ENCODE measurements around the gene MAML3.
A peak's percentile ranks its signal among the peaks of the same experiment; 100 is the strongest.

Gene MAML3

DNA sequence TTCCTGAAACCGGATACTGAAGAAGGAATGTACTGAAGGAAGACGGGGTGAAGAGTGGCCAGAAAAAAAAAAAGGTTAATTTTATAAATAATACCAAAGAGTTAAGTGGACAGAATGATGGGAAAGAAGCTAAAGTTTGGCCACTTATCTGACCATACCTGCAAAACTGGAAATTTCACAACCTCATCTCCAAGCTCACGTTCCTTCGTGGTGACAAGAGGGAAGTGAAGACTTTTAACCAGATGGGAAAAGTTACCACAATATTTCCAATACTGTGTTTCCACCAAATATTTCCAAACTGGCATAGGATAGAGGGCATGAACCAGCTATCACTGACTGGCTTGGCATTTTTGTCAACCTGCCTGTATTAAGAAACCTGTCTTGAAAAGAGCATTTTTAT lies 56.4 kb downstream of the MAML3 start:
- DNase-seq: no peak

DNA sequence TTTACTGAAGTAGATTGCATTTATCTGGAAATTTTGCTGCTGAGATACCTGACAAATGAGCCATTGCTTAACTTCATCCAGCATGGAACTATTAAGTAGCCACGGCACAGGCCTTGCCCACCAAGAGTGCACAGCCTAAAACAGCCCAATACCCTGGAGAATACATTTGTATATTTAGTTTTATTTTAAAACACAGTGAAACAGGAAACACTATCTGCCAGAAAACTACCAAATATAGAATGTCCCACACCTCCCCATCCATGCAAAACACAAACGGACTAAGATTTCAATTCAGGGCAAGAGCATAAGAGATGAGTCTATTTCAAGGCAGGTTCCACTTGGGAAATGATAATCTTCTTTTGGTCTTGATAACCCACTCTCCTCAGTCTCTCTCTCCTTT lies 57.1 kb downstream of the MAML3 start:
- no peak for DNase-seq

DNA sequence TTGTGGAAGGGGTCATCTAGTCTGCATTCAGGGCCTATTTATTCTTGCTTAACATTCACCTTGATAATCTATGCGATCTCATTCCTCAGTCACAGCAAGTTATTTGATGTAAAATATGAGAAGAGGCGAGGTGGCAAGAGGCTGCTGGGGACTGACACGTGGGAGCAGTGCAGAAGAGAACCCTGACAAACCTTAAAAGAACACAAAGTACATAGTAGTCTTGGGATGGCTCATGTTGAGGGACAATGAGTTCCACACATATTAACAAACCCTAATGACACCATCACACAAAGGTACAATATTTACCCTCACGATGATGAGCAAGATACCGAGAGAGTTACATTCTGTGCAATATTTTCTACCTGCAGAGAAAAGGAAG lies 57.5 kb downstream of the MAML3 start:
- no peak for DNase-seq

DNA sequence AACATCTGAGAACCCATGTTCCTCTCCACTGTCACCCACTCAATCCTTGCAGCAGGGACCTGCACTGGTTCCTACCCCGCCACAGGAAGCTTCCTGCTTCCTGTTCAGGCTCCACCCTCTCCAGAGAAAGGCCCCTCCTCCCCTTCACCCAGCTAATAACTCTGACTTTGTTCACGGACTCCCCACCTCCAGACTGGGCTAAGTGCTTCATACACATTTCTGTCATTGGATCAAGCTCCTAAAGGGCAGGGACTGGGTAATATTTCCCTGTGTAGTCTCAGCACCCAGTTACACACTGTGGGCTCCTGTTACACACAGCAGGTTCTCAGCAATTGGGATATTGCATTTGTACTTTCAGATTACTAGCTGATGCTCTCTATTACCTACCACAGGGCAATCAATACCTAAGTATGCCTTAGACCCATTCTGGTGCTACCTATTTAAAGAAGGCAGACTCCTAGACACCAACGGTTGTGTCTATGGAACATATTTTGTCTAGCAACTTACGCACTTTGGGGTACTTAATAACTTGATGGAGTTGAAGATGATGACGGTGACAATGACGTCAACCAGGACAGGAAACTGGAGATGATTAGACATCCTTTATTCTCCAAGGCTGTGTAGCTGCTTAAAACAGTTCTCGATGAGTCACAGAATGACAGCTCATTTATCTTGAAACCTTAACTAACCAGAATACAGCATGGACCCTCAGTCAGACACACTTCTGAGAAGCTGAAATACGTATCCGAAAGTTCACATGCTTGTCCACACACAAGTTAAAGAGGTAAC lies 58.1 kb downstream of the MAML3 start:
- peak; percentile 67 for DNase-seq

DNA sequence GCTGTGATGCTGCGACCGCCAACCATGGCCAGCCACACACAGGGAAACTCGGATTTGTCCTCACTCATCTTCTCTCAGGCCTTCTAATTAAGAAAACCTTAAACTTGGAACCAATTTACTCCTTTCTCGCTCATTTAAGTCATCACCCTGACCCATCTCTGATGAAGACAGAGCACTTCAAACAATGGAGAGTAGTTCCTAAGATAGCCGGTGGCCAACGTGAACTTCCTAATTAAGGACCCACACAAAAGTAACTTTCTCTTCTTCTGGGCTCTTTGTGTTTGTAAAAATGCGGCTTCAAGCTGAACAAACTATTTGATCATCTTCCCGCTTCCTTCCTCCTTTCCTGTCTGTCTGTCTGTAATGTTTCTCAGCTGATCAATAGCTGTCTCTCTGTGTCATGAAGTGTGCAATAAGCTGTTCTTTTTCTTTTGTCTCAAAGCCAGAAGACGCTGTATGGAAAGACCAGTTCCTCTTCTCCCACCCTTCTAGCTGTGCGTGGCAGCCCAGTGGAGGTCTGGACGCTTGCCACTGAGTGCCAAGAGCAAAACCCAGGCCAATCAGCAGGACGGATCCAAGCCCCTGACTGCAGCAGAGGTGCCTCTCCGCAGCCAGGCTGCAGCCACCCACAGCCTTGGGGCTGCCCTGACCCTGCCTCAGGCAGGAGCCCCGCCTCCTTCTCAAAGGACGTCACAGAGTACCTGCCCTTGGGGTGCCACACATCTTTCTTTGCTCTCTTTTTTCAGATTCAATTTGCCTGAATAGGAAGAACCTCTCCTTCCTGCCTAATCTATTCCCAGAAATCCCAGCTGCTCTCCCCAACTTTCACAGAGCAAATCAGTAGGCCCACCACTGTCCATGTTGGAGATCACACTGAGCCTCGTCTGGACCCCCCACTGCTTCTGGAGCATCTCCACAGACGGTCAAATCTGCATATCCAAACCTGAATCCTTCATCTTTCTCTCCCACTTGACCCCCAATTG lies 59.3 kb downstream of the MAML3 start:
- peak; percentile 58 for DNase-seq

DNA sequence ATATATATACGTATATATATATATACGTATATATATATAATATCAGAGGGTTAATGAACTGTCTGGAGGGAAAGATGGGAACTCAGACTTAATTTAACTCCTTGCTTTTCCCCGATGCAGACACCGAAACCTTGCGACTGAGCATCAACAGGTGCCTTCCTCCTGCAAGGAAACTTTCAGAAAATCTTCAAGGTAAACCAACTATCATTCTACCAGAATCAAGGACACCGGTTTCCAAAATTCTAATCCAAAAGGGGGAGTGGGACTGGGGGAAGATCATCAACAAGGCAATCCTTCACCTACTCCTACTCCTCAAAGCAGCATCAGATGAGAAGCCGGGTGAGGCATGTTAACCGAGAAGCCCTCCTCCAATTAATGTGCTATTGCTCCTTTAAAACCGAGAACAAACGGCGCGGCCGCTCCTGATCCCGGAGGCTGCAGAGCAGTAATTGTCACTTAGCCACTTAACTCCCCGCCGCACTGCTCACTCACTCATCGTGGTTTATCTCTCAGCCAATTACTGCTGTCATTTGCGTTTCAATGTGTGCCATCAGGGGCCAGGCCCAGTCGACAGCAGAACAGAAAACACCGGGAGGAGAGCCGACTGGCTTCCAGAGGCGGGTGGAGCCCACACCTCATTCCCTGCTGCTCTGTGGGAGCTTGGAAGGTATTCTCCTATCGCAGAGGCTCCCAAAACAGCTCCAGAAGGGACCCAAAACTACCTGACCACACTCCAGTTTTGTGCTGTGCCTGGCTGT lies 61.7 kb downstream of the MAML3 start:
- DNase-seq: no peak

DNA sequence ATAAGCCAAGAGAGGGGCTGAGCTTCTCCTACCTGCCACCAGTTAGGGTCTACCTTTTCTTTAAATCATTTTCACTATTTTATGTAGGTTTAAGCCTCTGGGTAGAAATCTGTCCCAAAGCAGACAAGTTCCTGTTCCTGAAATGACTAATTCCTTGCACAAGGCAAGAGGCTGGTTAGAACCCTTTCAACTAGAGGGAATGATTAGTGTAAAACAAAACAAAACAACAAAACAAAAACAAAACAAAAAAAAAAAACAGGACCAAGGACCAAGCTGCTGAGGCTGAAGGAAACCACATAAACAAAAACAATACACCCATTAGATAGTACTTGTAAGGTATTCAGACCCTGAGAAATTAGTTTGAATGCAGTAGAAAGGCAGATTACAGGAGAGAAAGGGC lies 62.7 kb downstream of the MAML3 start:
- no peak for DNase-seq

DNA sequence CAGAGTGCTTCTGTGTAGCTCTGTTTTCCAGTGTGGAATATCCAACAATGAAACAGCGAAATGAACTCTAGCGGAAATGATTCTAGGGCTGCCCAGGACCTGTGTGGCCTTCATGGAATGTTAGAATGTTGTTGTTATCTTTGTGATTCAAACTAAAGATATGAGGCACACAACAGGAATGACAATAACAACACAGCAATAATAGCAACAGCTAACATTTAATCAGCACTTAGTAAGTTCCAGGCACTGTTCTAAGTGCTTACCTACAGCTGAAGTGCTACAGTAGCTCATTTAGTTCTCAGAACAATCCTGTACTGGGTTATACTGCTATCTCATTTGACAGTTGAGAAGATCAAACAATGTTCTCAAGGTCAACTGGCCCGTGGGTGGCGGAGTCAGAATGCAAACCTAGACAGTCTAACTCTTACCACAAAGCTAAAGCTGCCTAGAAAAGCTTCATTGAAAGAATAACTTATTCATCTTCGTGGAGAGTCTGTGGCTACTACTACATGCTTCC lies 63.7 kb downstream of the MAML3 start:
- DNase-seq: no peak

DNA sequence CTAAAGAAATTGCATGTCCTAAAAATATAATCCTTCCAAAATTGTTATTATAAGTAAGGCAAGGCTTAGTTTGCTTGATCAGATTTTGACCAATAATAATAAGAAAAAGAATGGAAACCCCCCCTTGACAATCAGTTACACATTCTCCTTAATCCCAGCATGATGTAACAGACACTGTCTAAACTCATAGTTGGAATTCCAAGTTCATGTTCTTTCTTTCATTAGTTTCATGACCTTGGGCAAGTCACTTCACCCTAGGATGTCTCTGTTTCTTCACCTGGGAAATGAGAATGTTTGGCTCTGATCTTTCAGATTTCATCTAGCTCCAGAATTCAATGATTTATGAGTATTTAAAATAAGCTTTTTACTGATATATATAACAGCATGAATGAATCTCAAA lies 64.8 kb downstream of the MAML3 start:
- DNase-seq: no peak

DNA sequence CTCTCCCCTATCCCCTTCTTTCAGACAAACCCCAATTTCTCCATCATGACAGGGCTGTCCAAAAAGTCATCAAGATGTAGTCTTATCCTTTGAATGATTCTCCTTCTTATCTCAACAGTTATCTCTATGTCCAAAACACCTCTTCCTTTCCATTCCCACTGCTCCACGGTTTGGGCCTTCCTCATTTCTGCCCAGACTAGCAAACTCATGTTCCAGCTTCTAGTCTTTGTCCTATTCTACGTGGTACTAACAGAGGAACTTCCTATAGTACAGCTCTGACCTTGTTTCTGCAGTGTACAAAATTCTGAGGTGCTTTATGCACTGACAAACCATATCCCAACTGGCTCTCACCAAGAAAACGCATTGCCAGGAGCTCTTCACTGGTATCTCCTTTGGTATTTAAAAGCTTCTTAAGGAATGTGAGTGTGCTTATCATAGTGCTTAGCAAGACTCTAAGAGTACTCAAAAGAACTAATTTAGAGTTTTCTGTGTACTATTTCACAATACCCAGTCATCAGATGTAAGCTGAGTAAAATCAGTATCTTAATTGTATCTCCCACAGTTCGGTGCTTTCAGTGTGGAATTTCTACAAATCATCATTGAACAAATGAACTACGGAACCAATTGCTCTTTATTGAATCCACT lies 65.5 kb downstream of the MAML3 start:
- no peak for DNase-seq

DNA sequence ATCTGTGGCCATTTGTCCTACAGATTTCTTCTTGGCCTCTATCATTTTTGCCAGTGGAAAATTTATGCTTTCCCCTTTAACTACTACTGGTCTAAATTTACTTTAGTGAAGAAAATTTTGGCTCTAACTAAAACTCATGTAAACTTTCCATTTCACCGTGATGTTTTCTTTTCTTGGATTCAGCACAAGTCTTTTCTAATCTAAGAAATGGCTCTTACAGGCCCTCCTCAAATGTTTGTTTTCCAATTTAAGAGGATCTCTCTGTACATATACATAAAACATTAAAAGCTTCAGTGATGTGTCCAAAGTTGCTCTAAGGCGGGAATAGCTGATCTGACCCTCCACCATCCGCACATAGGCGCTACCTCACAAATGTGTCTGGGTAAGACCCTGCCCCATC lies 68.1 kb downstream of the MAML3 start:
- no peak for DNase-seq

DNA sequence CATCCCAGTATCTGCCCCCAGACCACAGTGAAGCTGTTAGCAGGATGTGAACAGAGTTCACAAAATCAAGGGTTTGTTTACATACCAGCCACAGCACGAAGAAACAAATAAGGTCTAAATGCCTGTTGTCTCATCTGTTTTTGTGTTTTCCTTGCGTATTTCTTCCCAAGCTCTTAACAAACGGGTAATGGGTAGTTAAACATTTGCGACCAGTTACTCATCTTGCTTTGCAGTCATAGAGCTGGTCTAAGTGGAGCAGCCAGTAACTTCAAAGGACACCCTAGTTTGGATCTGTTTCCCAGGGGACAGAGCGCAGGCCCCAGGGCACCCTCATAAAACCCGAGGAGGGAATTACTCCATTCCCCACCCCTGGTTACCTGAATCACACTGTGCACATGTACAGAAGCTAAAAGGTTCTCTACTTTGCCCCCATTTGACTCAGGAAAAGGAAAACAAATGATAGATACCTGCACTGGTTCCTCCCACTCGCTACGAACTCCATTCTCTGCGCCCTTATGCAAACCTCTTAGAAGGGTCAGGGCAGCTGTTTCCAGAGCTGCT lies 68.8 kb downstream of the MAML3 start:
- no peak for DNase-seq

DNA sequence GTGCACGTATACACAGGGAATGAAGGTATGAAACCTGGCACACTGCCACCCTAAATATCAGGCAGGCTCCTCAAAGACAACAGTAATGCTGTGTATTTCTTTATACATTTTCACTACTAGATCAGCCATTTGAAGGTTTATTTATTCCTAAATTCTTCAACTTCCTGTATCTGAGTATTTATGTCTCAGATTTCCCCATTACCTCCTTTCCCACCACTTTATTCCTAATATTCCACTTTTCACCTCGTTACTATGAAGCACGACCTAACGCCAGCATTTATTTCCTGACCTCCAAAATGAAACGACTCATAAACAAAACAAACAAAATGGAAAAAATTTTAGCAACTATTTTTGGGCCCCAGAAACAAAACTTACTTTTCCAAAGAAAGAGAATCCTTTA lies 69.6 kb downstream of the MAML3 start:
- no peak for DNase-seq

DNA sequence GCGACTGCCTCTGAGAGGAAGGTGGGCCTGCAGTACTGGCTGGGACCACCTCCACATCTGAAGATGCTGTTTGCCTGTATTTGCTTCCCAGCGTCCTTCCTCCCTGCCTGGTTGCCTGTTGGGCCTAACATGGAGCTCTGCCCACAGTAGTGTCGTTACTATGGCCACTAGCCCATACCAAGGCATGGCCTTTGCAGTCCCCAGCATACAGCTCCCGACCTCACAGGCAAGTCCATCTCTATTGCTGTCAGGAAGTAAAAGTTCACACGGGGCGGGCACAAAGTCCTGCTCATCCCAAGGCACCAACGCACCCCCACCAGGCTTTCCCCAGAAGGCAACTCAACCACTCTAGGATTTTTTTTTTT lies 71.6 kb downstream of the MAML3 start:
- DNase-seq: no peak

DNA sequence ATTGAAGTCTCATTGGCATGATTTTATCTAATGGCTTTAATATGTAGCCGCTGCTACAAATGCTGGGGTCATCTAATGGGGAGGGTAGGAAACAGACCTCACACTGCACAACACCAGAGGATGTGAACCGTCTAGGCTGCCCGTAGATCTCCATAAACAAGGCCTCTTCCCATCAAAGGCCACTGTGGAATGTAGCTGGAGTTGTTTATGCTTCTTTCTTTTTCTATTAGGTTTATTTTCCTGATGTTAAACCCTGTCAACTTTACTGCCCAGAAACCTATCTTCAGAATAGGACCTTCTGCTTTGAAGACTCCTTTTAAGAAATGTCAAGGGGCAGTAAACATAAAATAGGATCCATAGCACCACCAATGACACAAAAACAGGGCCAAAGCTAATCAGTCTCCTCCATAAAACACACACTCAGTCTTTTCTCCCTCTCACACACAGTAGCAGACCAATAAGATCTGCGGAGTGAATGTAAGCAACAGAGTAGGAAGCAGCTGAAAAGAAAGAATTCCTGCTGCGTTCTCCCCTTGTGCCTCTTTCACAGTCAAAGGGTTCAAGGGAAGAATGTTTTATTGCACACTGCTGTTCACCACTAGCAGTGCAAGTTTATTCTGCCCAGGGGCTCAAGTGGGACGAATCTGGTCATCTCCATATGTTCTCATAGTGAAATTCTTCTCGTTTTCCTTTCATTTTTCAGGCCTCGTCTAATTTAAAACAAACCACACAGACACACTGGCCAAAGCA lies 72.2 kb downstream of the MAML3 start:
- DNase-seq: no peak

DNA sequence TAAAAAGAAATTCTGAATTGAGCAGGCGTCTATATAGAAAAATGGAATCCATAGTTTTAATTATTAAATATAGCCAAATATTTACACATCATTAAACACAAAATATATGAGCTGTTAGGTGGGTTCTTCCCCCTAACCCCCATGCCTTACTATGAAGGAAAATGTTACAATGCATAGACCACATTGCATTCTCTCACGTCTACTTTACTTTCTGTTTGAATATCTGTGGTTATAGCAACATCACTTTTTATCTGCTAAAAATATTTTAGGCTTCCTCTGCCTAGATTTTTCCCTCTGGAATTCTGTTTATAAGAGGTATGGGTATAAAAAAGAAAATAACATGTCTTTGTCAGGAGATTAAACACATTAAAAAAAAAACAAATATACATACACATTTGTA lies 73.1 kb downstream of the MAML3 start:
- no peak for DNase-seq

DNA sequence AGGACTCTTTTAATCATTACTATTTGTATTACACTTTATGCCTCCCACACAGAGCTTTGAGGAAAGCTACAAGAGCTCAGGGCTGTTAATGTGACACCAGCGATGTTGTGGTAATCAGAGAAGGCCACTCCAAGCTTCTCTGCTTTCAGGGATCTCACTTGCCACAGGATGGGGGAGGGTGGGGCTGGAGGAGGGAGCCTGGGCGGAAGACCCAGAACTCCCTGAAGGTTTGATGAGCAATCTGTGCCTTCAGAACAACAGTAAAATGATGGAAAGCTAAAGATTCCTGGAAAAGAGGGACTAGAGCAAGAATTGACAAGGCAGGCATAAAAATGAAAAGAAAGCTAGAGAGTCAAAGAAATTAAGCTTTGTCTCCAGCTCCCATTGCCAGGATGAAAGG lies 75.6 kb downstream of the MAML3 start:
- DNase-seq: no peak

DNA sequence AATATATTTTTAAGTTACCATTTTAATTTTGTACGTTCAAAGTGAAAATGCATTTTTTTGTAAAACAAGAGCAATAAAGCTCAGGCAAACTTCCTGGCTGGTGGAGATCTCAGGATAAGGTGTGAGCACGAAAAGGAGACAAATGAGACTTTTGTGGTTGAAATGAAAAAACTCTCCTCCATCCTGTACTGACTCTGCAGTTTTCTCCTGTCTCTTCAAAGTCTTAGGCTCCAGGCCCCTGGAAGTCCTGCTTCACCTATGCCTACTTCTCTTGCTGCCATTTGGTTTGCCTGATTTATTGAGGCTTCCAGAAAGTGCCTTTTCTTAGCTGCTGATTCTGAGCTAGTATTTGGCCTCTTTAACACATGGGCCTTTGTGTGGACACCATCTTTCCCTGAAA lies 77.7 kb downstream of the MAML3 start:
- no peak for DNase-seq

DNA sequence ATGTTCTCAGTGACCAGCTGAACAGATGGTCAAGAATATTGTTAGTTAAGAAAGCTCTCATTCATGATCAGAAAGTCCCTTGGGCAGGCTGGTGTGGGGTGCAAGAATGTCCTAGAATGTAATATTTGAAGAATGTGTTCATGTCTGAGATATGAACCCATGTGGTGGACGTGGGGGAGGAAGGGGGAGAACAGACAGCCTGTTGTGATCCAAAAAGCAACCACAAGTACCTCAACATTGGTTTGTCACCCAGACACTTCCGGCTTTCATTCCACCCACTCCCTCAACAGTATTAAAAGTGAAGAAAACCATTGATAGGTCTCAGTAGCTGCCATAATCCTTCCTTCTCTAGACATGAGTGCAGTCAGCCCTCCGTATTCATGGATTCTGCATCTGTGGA lies 82.2 kb downstream of the MAML3 start:
- peak; percentile 61 for DNase-seq

DNA sequence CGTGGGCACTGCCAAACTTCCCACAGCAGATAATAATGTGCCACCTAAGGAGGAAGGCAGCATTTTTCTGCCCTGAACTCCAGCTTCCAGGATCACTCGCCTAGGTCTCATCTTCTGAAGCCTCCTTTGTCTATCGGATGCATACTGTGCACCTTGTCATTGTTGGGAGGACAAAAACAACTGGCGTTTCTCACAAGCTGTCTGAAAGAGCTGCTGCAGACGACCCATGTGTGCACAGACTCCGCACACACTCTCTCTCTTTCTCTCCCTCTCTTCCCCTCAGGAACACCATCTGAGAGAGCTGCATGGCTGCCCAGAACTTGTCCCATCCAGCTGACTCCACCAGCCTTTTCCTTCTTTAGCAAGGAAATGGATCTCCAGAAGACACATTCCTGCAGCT lies 83.0 kb downstream of the MAML3 start:
- no peak for DNase-seq

DNA sequence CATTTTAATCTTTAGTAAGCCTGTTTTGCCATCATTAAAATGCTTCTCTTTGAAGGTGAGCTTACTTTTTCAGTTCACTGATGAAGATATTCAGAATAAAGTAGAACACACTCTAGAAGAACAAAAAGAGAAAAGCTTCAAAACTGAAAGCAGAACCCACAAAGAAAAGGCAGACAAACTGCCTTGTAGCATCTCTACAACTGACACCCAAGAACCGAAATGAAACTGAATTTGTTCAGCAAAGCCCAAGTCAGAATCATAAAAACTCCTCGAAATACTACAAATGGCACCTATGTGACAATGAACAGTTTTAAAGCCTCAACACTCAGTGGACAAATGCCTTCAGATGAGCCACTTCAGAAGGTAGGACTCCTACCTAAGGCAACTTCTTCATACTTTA lies 83.6 kb downstream of the MAML3 start:
- no peak for DNase-seq

DNA sequence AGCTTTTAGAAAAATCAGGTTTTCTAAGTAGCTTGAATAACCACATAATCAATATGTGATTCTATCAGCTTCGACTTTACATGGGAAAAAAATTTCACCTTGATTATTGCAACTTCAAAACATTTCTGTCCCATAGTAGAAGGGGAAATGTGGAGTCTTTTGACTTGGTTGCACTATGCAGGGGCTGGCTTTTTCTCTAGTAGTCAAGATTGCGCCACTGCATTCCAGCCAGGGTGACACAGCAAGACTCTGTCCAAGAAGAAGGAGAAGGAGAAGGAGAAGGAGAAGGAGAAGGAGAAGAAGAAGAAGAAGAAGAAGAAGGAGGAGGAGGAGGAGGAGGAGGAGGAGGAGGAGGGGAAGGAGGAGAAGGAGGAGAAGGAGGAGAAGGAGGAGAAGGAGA lies 84.9 kb downstream of the MAML3 start:
- no peak for DNase-seq

All from CD4-positive, alpha-beta T cell treated with Interleukin-10 for 1 hour (primary cell).